Loucy (cell line): ENCODE measurements around the gene APOBEC3H.

Experiments
- H2AFZ ChIP-seq: fragments of 200-600 bp; sonication (generic); 2 replicates; pipeline ENCODE4 v1.6.0; 2016; ENCODE audit warnings: antibody characterized with exemption, mild to moderate bottlenecking, low read length, moderate library complexity
- H3F3A ChIP-seq: fragments of 200-600 bp; 2 replicates; pipeline ENCODE4 v1.6.0; 2016; ENCODE audit warnings: antibody characterized with exemption, low read depth, mild to moderate bottlenecking
- H3K27me3 ChIP-seq: fragments of 200-600 bp; sonication (generic); 2 replicates; pipeline ENCODE4 v1.6.1; 2014; ENCODE audit warnings: low read length, mild to moderate bottlenecking; ENCODE audit not compliant: insufficient read depth, poor library complexity, severe bottlenecking
- H3K36me3 ChIP-seq: fragments of 200-600 bp; sonication (generic); 2 replicates; pipeline ENCODE4 v1.6.1; 2016; ENCODE audit warnings: low read length; ENCODE audit not compliant: insufficient read depth
- H3K4me1 ChIP-seq: fragments of 200-600 bp; sonication (generic); 2 replicates; pipeline ENCODE4 v1.5.1; 2014; ENCODE audit warnings: low read length, mild to moderate bottlenecking; ENCODE audit not compliant: insufficient read depth, poor library complexity, severe bottlenecking
- H3K4me2 ChIP-seq: fragments of 200-600 bp; sonication (generic); 2 replicates; pipeline ENCODE4 v1.6.0; 2014; ENCODE audit warnings: antibody characterized with exemption, low read length, low read depth, mild to moderate bottlenecking; ENCODE audit not compliant: poor library complexity, severe bottlenecking
- H3K4me3 ChIP-seq: fragments of 200-600 bp; sonication (generic); 2 replicates; pipeline ENCODE4 v1.5.1; 2014; ENCODE audit warnings: low read length, mild to moderate bottlenecking, mixed read lengths; ENCODE audit not compliant: poor library complexity, severe bottlenecking
- H3K79me2 ChIP-seq: fragments of 200-600 bp; sonication (generic); 2 replicates; pipeline ENCODE4 v1.6.1; 2014; ENCODE audit warnings: low read length; ENCODE audit not compliant: insufficient read depth
- H3K9ac ChIP-seq: fragments of 200-600 bp; sonication (generic); 2 replicates; pipeline ENCODE4 v1.6.0; 2014; ENCODE audit warnings: mild to moderate bottlenecking, low read depth, low read length, moderate library complexity; ENCODE audit not compliant: poor library complexity, severe bottlenecking
- H3K9me2 ChIP-seq: fragments of 200-600 bp; sonication (generic); replicated peaks from 2 replicates; pipeline ENCODE4 v1.6.1; 2016; ENCODE audit warnings: low read depth, low read length, mixed read lengths
- H3K9me3 ChIP-seq: fragments of 200-600 bp; sonication (generic); 2 replicates; pipeline ENCODE4 v1.6.1; 2014; ENCODE audit warnings: mild to moderate bottlenecking, antibody characterized with exemption, low read length, low read depth; ENCODE audit not compliant: insufficient read depth
- H4K20me1 ChIP-seq: fragments of 200-600 bp; sonication (generic); 2 replicates; pipeline ENCODE4 v1.6.0; 2014; ENCODE audit warnings: antibody characterized with exemption, low read length, mild to moderate bottlenecking; ENCODE audit not compliant: insufficient read depth, poor library complexity, severe bottlenecking
- CTCF ChIP-seq: fragments of 200-600 bp; sonication (generic); conservative IDR thresholded peaks from 2 replicates; pipeline ENCODE4 v1.5.1; 2014; ENCODE audit warnings: mild to moderate bottlenecking, antibody characterized with exemption, low read length
- EZH2phosphoT487 ChIP-seq: fragments of 200-600 bp; IDR thresholded peaks from 2 replicates; pipeline ENCODE4 v1.6.1; 2018; ENCODE audit warnings: antibody characterized with exemption, mild to moderate bottlenecking, moderate library complexity, borderline replicate concordance

Gene APOBEC3H

GRCh38 chr22:39108487-39108886 is 11.4 kb downstream of the APOBEC3H start:
- no peak overlapping the region for H3K9ac ChIP-seq
- H4K20me1 ChIP-seq = no peaks in the 10 kb centered on the region
- H3K4me1 ChIP-seq = peaks cover 9% of the 10 kb centered on the region
- H3K4me2 ChIP-seq = no peak overlapping the region
- H3F3A ChIP-seq = no peaks in the 10 kb centered on the region
- no peaks in the 10 kb centered on the region for H3K9me2 ChIP-seq
- TF ChIP-seq CTCF = no peak
- no peak for TF ChIP-seq EZH2phosphoT487
- H2AFZ ChIP-seq = no peak overlapping the region
- no peaks in the 10 kb centered on the region for H3K9me3 ChIP-seq
- H3K27me3 ChIP-seq = no peaks in the 10 kb centered on the region
- H3K36me3 ChIP-seq = no peaks in the 10 kb centered on the region
- H3K4me3 ChIP-seq = no peak overlapping the region
- H3K79me2 ChIP-seq = no peaks in the 10 kb centered on the region

DNA sequence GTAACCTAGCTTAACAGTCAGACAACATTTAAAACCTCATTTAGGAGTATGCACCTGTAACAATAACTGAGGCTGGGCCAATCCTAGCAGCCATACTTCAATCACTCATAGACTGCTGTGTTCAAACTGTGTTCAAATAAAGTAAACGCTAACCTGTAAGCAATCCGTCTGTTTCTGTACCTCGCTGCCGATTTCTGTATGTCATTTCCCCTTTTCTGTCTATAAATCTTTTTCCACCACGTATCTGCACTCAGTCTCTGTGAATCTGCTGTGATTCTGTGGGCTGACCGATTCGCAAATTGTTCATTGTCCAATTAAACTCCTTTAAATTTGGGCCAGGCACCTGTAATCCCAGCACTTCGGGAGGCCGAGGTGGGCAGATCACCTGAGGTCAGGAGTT is 12.3 kb downstream of the APOBEC3H start:
- H3K9ac ChIP-seq = no peak overlapping the region
- H2AFZ ChIP-seq = no peak overlapping the region
- H3F3A ChIP-seq = no peaks in the 10 kb centered on the region
- H3K4me2 ChIP-seq = no peak overlapping the region
- H3K4me3 ChIP-seq = no peak overlapping the region
- no peaks in the 10 kb centered on the region for H3K27me3 ChIP-seq
- no peaks in the 10 kb centered on the region for H3K9me3 ChIP-seq
- H3K4me1 ChIP-seq = peaks cover 9% of the 10 kb centered on the region
- no peaks in the 10 kb centered on the region for H4K20me1 ChIP-seq
- H3K36me3 ChIP-seq = no peaks in the 10 kb centered on the region
- H3K9me2 ChIP-seq = no peaks in the 10 kb centered on the region
- TF ChIP-seq CTCF (no peak), EZH2phosphoT487 (no peak)
- H3K79me2 ChIP-seq = no peaks in the 10 kb centered on the region

DNA sequence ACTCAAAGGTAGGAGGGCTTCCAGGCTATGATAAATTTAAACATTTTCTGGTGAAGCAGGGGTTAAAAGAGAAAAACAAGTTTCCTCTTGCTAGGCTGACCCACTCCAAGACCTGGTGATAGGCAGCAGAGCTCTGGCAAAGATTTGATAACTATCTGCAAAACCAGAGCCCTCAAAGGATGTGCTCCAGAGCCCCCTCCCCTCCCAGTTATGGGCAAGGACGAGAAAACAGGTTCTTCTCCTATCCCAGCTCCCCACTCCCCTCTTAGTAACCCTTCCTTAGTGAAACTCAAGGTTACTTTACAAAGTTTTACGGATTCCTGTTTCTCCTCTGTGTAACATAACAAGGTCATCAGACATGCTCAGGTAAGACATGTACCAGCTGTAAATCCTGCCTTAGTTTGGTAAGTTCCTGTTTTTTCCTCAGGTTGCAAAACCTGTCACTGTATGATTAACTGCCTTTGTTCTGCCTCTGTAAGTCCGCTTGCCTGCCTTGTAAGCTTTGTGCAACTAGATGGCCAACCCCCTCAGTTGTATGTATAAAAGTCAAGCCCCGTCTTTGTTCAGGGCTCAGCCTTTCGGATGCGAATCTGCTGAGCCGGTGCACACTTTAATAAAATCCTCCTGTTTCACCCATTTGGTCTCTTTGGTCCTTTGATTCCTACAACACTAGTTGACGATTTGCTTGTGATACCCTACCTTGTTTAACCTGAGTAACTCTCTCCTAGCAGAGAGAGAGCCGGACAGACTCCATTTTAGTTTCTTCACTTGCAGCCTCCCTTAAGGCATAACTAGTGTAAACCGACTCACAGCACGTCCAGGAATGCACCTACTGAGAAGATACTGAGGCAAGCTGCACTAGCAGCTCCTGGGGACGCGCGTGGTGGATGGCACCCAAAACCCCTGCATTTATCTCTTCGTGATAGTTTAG is 13.9 kb downstream of the APOBEC3H start:
- no peaks in the 10 kb centered on the region for H4K20me1 ChIP-seq
- peak overlapping the region; percentile 7 for H3K9ac ChIP-seq
- no peaks in the 10 kb centered on the region for H3K36me3 ChIP-seq
- H3K4me3 ChIP-seq = no peak overlapping the region
- H3K4me1 ChIP-seq = peaks cover 9% of the 10 kb centered on the region
- H3K9me3 ChIP-seq = no peaks in the 10 kb centered on the region
- TF ChIP-seq EZH2phosphoT487 (no peak), CTCF (no peak)
- no peaks in the 10 kb centered on the region for H3F3A ChIP-seq
- H2AFZ ChIP-seq = peak overlapping the region; percentile 58; the same call in 1 of the 2 replicates
- H3K27me3 ChIP-seq = no peaks in the 10 kb centered on the region
- no peaks in the 10 kb centered on the region for H3K79me2 ChIP-seq
- H3K4me2 ChIP-seq = no peak overlapping the region
- no peaks in the 10 kb centered on the region for H3K9me2 ChIP-seq
